Epithelial cell of alveolus of lung (primary cell): ENCODE results near the gene RASA2. TPM values are rescaled to one million over a fixed set of nuclear protein-coding genes. Genes with fewer than 3 reads are reported as not detected.

Experiments
- total RNA-seq: library from RNA; depleted of rRNA; stranded (reverse); fragments of >200 nt; gene quantifications from 2 replicates; pipeline ENCODE4 v1.2.1, GENCODE V29; 2015

The RASA2 gene
- 6.1 and 7.9 TPM in 2 replicates for total RNA-seq

GRCh38 chr3:141486746-141487520 lies at the start of gene RASA2:
Gene RASA2, plus strand, starts transcription at chr3:141487027. Its CDS starts 57 bp downstream, at chr3:141487084.

Other genes with a start within 250 kb of the RASA2 start
- 105 and 199 TPM in 2 replicates for gene ZBTB38, start 118.5 kb upstream of the RASA2 start, total RNA-seq